Prostate gland (tissue), 2 donors: ENCODE results near the gene GAS1. TPM values are rescaled to one million over a fixed set of nuclear protein-coding genes. Genes with fewer than 3 reads are reported as not detected.

ENCODE experiments used
- DNase-seq: peaks from one replicate; pipeline ENCODE4 v3.0.0-alpha.2; 2019; ENCODE audit warnings: low spot score
- H3K27ac ChIP-seq, 2 donors: fragments of 200-600 bp; sonication (generic); 2 replicates each; pipeline ENCODE4 v1.5.1; 2017 to 2019
- H3K27me3 ChIP-seq: fragments of 200-600 bp; sonication (generic); replicated peaks from 2 replicates; pipeline ENCODE4 v1.5.1; 2019; ENCODE audit not compliant: insufficient read depth
- H3K36me3 ChIP-seq, 2 donors: fragments of 200-600 bp; sonication (generic); 1 replicate in 1 of 2; 2 replicates in 1 of 2; pipeline versions ENCODE4 v1.5.1 to v1.8.1; 2017 to 2019
- H3K4me1 ChIP-seq: fragments of 200-600 bp; sonication (generic); replicated peaks from 2 replicates; pipeline ENCODE4 v1.5.1; 2019
- H3K4me3 ChIP-seq, 2 donors: fragments of 200-600 bp; sonication (generic); 2 replicates each; pipeline ENCODE4 v1.5.1; 2017 to 2019
- H3K9me3 ChIP-seq: fragments of 200-600 bp; sonication (generic); 2 replicates; pipeline ENCODE4 v1.5.1; 2017
- CTCF ChIP-seq, 4 experiments: fragments of 200-600 bp in 2 of 4; fragments of 450-650 bp in 2 of 4; sonication (generic) in 2 of 4; IDR thresholded peaks; 1 replicate in 3 of 4; 2 replicates in 1 of 4; pipeline ENCODE4 v1.5.1; 2016 to 2019; ENCODE audit warnings: antibody characterized with exemption in 4 of 4, mild to moderate bottlenecking in 2 of 4, moderate library complexity in 2 of 4
- POLR2A ChIP-seq: fragments of 450-650 bp; IDR thresholded peaks from one replicate; pipeline ENCODE4 v1.6.1; 2016; ENCODE audit warnings: antibody characterized with exemption, mild to moderate bottlenecking
- POLR2AphosphoS5 ChIP-seq: sonication (generic); formaldehyde crosslinking; IDR thresholded peaks from one replicate; pipeline ENCODE4 v1.6.1; 2017; ENCODE audit warnings: antibody characterized with exemption
- WGBS: methylation state at CpG from one replicate; pipeline ENCODE4 v1.1.5; 2018; 5-methylcytosine and 5-hydroxymethylcytosine counted together
- intact Hi-C: fragments of 100-400 bp; cut with DNase I; formaldehyde crosslinking; loops from one replicate; pipeline ENCODE4 v1.14.2; 2022
- total RNA-seq, 2 donors: library from RNA; depleted of rRNA; stranded (reverse); fragments of >200 nt; gene quantifications; one replicate each; pipeline ENCODE4 v1.1.0, GENCODE V29; 2016

GAS1 gene
- total RNA-seq, 2 donors from 2014 or later, result 41.9 to 82.1 TPM

DNA sequence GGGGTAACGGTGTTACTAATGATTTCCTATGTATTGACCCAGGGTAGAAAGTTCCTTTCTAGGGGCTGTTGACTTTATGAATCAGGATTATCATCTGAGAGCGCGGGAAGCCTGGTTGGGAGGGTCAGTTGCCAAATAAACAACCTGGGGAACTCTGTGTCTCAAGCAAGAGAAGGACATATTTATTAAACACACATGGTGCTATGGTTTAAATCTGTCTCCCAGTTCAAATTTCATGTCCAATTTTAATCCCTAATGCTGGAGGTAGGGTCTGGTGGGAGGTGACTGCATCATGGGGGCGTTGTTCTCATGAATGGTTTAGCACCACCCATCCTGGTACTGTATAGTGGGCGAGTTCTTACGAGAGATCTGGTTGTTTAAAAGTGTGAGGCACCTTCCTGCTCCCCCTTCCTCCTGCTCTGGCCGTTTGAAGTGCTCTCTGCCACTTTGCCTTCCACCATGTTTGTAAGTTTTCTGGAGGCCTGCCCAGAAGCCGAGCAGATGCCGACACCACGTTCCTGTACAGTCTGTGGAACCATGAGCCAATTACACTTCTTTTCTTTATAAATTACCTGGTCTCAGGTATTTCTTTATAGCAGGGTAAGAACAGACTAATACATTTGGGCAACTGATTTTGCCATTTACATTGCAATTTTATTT lies 19.7 kb upstream of the GAS1 start:
- no peak for DNase-seq

GRCh38 chr9:86965636-86966395 lies 18.5 kb upstream of the GAS1 start:
- intact Hi-C loops, result no loop called here
- Histone ChIP-seq H3K4me3 (no peak overlapping the region), H3K27me3 (no peaks in the 10 kb centered on the region), H3K36me3 (no peaks in the 10 kb centered on the region), H3K27ac (no peak overlapping the region), H3K9me3 (no peaks in the 10 kb centered on the region), H3K4me1 (peaks cover 6% of the 10 kb centered on the region)
- 71% methylated on average over 5 of the region's 5 CpGs for WGBS
- DNase-seq, result no peak
- TF ChIP-seq POLR2A, result no peak
- TF ChIP-seq CTCF (IDR thresholded peaks at IDR 0.05), result no peak
- TF ChIP-seq POLR2AphosphoS5, result no peak

More for the DNA sequence above, 19.7 kb upstream of the GAS1 start:
- Histone ChIP-seq H3K4me1 (peaks cover 6% of the 10 kb centered on the region), H3K36me3 (no peaks in the 10 kb centered on the region), H3K27me3 (no peaks in the 10 kb centered on the region), H3K4me3 (no peak overlapping the region), H3K9me3 (no peaks in the 10 kb centered on the region), H3K27ac (no peak overlapping the region)
- intact Hi-C loops, result no loop called here
- 46% methylated on average over 10 of the region's 10 CpGs for WGBS
- TF ChIP-seq CTCF (IDR thresholded peaks at IDR 0.05) (no peak), POLR2A (no peak), POLR2AphosphoS5 (no peak)

DNA sequence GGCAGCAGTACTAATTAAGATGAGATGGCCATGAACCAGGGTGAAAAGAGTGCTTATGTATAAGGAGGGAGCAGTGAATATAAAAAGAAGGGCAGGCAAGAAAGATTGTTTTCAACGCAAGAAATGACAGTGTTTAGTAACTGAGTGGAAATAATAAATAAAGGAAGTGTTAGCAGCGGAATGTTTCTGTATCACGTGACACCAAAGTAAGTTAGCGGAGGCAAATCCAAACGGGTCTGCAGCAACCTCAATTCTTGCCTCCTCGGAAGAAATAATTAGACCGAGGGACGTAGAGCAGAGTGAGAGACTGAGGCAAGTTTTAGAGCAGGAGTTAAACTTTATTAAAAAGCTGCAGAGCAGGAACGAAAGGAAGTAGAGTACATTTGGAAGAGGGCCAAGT lies 15.4 kb upstream of the GAS1 start:
- intact Hi-C loops, result no loop called here
- no peak for DNase-seq
- Histone ChIP-seq H3K27me3 (no peaks in the 10 kb centered on the region), H3K9me3 (no peaks in the 10 kb centered on the region), H3K27ac (no peak overlapping the region), H3K36me3 (no peaks in the 10 kb centered on the region), H3K4me1 (peaks cover 3% of the 10 kb centered on the region), H3K4me3 (no peak overlapping the region)
- WGBS, result 76% methylated on average over 9 of the region's 9 CpGs
- TF ChIP-seq CTCF (IDR thresholded peaks at IDR 0.05) (no peak), POLR2AphosphoS5 (no peak), POLR2A (no peak)

DNA sequence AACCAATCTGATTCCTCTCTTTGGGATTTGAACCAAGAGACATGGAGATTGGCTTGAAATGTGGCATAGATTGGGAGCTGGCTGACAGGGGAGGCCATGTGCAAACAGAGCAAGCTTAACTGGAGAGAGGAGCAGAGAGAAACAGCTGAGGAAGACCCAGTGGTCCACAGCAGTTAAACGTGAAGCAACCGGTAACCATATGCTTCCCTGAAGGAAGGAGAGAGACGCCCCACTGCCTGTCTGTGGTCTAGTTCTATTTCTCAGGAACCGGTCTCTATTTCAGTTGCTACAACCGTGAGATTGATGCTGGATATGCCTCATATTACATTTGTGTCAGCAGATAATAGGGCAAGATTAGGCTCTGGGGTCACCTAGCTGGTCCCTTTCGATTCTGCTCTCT lies 13.6 kb upstream of the GAS1 start:
- TF ChIP-seq POLR2A, result no peak
- no peak for TF ChIP-seq POLR2AphosphoS5
- TF ChIP-seq CTCF (IDR thresholded peaks at IDR 0.05), result no peak
- WGBS, result 94% methylated on average over 6 of the region's 6 CpGs

DNA sequence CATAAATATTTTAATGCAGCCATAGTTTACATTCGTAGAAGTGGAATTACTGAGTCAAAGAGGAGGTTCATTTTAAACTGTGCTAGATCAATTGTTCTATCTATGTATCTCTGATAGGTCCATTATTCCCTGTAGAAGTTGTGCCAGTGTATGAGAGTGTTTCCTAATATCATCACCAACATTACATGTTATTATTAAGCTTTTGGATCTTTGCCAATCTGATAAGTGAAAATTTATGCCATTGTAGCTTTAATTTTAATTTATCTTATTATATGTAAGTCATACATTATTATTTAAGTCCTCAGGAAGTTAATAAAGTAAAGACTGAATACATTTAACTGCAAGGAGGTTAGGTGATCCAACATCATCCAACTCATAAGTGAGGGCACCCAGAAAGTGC lies 10.9 kb upstream of the GAS1 start:
- Histone ChIP-seq H3K9me3 (no peaks in the 10 kb centered on the region), H3K27ac (no peak overlapping the region), H3K27me3 (no peaks in the 10 kb centered on the region), H3K36me3 (no peaks in the 10 kb centered on the region), H3K4me3 (no peak overlapping the region), H3K4me1 (no peaks in the 10 kb centered on the region)
- 94% methylated on average over 1 of the region's 1 CpG for WGBS
- TF ChIP-seq POLR2A, result no peak
- no peak for TF ChIP-seq POLR2AphosphoS5
- no peak for TF ChIP-seq CTCF (IDR thresholded peaks at IDR 0.05)
- intact Hi-C loops, result no loop called here
- no peak for DNase-seq

More for the DNA sequence above, 13.6 kb upstream of the GAS1 start:
- Histone ChIP-seq H3K9me3 (no peaks in the 10 kb centered on the region), H3K36me3 (no peaks in the 10 kb centered on the region), H3K27ac (no peak overlapping the region), H3K4me1 (no peaks in the 10 kb centered on the region), H3K27me3 (no peaks in the 10 kb centered on the region), H3K4me3 (no peak overlapping the region)
- DNase-seq, result no peak
- intact Hi-C loops, result no loop called here
